ENCODE data around the gene RXFP1. TPM values are rescaled to one million over a fixed set of nuclear protein-coding genes. Genes with fewer than 3 reads are reported as not detected.

The RXFP1 gene
- total RNA-seq, 2 donors from 2014 or later: 0.32 to 0.74 TPM

DNA sequence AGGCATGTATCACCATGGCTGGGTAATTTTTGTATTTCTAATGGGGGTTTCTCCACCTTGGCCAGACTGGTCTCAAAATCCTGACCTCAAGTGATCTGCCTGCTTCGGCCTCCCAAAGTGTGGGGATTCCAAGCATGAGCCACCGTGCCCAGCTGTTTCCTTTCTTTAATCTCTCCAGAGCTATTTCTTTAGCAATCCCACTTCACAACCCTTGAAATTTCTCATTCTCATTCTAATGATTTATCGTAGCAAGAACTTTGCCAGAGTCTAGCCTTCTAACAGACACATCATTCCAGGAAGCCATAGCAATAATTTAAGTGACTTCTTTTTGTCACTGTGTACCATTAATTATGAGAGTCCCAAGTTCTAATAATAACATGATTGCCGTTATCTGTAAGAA lies 68.6 kb downstream of the RXFP1 start:
- intact Hi-C loops (cut with DNase I): no loop called here
- H3K27me3 ChIP-seq (replicated peaks; ENCODE audit: insufficient read depth): no peaks in the 10 kb centered on the region
- no peaks in the 10 kb centered on the region for H3K4me1 ChIP-seq (replicated peaks)
- TF ChIP-seq, protein P1, sequence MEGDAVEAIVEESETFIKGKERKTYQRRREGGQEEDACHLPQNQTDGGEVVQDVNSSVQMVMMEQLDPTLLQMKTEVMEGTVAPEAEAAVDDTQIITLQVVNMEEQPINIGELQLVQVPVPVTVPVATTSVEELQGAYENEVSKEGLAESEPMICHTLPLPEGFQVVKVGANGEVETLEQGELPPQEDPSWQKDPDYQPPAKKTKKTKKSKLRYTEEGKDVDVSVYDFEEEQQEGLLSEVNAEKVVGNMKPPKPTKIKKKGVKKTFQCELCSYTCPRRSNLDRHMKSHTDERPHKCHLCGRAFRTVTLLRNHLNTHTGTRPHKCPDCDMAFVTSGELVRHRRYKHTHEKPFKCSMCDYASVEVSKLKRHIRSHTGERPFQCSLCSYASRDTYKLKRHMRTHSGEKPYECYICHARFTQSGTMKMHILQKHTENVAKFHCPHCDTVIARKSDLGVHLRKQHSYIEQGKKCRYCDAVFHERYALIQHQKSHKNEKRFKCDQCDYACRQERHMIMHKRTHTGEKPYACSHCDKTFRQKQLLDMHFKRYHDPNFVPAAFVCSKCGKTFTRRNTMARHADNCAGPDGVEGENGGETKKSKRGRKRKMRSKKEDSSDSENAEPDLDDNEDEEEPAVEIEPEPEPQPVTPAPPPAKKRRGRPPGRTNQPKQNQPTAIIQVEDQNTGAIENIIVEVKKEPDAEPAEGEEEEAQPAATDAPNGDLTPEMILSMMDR (IDR thresholded peaks at IDR 0.05): no peak
- TF ChIP-seq POLR2AphosphoS5 (IDR thresholded peaks at IDR 0.05): no peak
- TF ChIP-seq POLR2A (IDR thresholded peaks at IDR 0.05): no peak
- no peak overlapping the region for H3K4me3 ChIP-seq
- DNase-seq (ENCODE audit: low spot score): no peak
- WGBS: 84% methylated on average over 4 of the region's 4 CpGs
- H3K36me3 ChIP-seq: no peaks in the 10 kb centered on the region
- no peak overlapping the region for H3K27ac ChIP-seq
- H3K9me3 ChIP-seq: no peaks in the 10 kb centered on the region

DNA sequence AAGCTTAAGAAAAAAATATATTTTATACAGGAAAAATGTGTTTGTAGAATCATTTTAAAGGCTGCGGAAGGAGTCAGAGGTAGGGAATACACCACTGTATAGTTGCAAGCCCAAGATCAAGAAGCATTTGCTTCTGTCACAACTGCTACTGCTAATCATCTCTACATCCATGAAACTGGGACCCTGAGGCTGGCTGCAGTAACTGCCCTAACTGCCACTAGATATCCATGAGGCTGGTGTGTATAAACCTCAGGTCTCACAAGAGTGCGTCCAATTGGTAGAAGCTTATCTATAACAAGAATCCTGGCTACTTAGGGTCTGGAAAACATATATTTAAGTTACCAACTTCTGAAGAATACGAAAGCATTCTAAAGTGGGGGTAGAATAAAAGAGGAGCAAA lies 69.1 kb downstream of the RXFP1 start:
- H3K4me3 ChIP-seq: no peak overlapping the region
- no peak overlapping the region for H3K27ac ChIP-seq
- intact Hi-C loops (cut with DNase I): no loop called here
- no peaks in the 10 kb centered on the region for H3K36me3 ChIP-seq
- DNase-seq (ENCODE audit: low spot score): no peak
- H3K4me1 ChIP-seq (replicated peaks): no peaks in the 10 kb centered on the region
- WGBS: 89% methylated on average over 3 of the region's 3 CpGs
- no peaks in the 10 kb centered on the region for H3K9me3 ChIP-seq
- no peaks in the 10 kb centered on the region for H3K27me3 ChIP-seq (replicated peaks; ENCODE audit: insufficient read depth)
- TF ChIP-seq, protein P1 (IDR thresholded peaks at IDR 0.05): no peak
- TF ChIP-seq POLR2A (IDR thresholded peaks at IDR 0.05): no peak
- TF ChIP-seq POLR2AphosphoS5 (IDR thresholded peaks at IDR 0.05): no peak

DNA sequence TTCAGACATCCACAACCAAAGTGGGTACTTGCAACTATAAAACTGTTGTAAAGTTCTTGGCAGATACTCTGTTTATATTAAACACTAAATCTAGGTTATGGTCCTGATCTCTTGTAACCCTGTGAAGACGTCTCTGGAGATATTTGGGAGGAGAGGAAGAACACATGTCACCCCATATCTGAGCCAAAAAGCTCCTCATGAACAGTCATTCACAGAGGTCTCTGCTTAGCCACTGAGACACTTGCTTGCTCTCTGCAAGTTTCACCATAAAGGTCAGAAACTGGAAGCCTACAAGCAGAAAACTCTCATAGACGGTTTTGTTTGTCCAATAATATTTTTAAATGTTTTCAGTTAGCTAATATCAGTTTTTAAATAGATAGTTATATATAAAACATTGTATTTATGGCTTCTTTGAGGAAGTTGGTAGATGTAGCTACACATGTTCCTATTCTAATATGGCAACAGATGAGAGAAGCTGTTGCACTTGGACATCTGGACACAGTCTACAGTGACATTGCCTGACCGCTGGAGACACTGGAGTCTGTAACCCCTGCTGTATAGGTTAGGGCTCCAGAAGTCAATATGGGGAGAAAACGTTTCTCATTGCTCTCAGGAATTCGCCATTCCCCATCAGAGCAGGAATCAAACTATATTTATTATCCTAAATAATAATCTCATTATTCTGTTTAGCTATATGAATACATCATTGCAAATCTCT lies 76.4 kb downstream of the RXFP1 start:
- Histone ChIP-seq H3K4me3 (no peak overlapping the region), H3K36me3 (no peaks in the 10 kb centered on the region), H3K9me3 (no peaks in the 10 kb centered on the region), H3K27ac (no peak overlapping the region), H3K4me1 (replicated peaks) (no peaks in the 10 kb centered on the region), H3K27me3 (replicated peaks; ENCODE audit: insufficient read depth) (no peaks in the 10 kb centered on the region)
- intact Hi-C loops (cut with DNase I): no loop called here
- DNase-seq (ENCODE audit: low spot score): no peak
- TF ChIP-seq POLR2A (IDR thresholded peaks at IDR 0.05): no peak
- TF ChIP-seq, protein P1 (IDR thresholded peaks at IDR 0.05): no peak
- WGBS: 54% methylated on average over 5 of the region's 5 CpGs

GRCh38 chr4:158599150-158599549 lies 77.5 kb downstream of the RXFP1 start:
- WGBS: 48% methylated on average over 4 of the region's 4 CpGs

More at GRCh38 chr4:158599150-158599549, 77.5 kb downstream of the RXFP1 start:
- Histone ChIP-seq H3K36me3 (no peaks in the 10 kb centered on the region), H3K27ac (no peak overlapping the region), H3K4me3 (no peak overlapping the region), H3K4me1 (replicated peaks) (no peaks in the 10 kb centered on the region), H3K9me3 (no peaks in the 10 kb centered on the region), H3K27me3 (replicated peaks; ENCODE audit: insufficient read depth) (no peaks in the 10 kb centered on the region)
- no peak for DNase-seq (ENCODE audit: low spot score)
- TF ChIP-seq POLR2A (IDR thresholded peaks at IDR 0.05) (no peak), POLR2AphosphoS5 (IDR thresholded peaks at IDR 0.05) (no peak)
- TF ChIP-seq, protein P1 (IDR thresholded peaks at IDR 0.05): no peak
- intact Hi-C loops (cut with DNase I): no loop called here

Measured in prostate gland (tissue), 2 donors.